GM21423 (cell line): ENCODE measurements around the gene MAPRE2.
A peak's percentile ranks its signal among the peaks of the same experiment; 100 is the strongest.

ENCODE experiments used
- ATAC-seq: cut with Tn5 transposase; IDR thresholded peaks from one replicate; pipeline ENCODE4 v1.9.1; 2021; ENCODE audit warnings: mild to moderate bottlenecking, moderate library complexity; ENCODE audit not compliant: unreplicated experiment

The MAPRE2 gene

DNA sequence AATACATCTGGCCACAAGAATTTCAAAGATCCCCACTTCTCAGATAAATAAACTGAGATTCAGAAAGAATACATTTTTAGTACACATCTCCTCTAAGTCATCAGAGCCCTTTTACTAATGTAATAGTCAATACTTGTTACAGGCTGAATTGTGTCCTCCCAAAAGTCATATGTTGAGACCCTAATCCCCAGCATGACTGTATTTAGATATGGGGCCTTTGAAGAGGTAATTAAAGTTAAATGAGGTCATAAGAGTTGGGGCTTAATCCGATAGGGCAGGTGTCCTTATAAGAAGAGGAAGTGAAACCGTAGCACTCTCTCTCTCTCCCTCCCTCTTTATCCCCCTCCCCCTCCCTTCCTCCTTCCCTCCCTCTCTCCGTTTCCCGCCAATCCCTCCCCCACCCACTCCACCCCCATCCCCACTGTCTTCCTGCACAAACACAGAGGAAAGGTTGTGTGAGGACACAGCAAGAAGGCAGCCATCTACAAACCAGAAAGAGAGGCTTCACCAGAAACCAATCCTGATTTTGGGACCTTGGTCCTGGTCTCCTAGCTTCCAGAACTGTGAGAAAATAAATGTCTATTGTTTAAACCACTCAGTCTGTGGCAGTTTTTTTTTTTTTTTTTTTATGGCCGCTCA, 133.0 kb downstream of the MAPRE2 start:
- ATAC-seq = peak; percentile 89

DNA sequence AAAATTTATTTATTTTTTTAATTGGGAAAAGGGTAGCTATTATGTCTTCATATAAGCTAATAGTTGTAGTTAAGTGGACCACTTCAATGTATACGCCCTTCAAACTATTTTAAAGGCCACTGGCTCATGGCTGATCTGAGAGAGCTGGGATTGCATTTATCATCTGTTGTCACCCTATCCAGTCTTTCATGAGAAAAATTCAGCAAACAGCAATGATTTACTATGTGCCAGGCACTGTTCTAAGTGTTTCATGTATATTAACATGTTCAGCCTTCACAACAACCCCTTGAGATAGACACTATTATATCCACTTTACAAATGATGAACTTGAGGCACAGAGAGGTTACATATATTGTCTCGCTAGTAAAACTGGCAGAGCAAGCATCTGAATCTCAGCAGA, 133.5 kb downstream of the MAPRE2 start:
- ATAC-seq = no peak

- ATAC-seq = no peak
Measured at GRCh38 chr18:35176925-35177324, 135.7 kb downstream of the MAPRE2 start.

- no peak for ATAC-seq
Measured at GRCh38 chr18:35178260-35178659, 137.0 kb downstream of the MAPRE2 start.

DNA sequence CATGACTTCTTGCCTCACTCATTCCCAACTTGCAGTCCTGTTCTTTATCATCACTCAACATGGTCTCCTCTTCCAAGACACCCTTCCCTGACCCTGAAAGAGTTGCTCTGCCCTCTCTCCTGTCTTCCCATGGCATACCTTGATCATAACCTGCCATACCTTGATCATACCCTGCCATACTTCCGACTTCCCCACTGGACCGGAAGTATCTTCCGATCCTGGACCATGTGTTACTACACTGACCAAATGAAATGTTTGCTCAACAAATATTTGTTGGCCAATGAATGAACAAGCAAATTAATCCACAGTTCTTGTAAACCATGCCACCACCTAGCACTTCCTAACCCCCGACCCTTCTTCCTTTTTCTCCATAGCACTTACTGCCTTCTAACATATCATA, 138.7 kb downstream of the MAPRE2 start:
- no peak for ATAC-seq

GRCh38 chr18:35180455-35180854, 139.2 kb downstream of the MAPRE2 start:
- no peak for ATAC-seq

DNA sequence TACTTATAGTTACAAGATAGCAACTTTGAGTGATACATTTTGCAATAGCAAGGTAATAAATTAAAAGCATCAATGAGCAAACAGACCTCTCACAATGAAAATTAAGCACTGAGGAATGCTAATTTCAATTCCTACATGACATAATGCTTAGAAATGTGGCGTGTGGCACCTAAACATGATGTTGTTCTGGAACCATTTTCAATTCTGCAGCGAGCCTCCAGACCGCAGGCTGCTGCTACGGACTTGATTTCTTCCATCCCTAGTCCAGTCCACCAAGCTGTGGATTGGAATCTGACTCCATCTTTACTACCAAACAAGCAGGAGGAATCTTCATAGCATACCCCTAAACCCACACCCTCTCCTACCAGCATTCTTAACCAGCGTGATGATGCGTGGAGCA, 140.9 kb downstream of the MAPRE2 start:
- ATAC-seq = no peak

DNA sequence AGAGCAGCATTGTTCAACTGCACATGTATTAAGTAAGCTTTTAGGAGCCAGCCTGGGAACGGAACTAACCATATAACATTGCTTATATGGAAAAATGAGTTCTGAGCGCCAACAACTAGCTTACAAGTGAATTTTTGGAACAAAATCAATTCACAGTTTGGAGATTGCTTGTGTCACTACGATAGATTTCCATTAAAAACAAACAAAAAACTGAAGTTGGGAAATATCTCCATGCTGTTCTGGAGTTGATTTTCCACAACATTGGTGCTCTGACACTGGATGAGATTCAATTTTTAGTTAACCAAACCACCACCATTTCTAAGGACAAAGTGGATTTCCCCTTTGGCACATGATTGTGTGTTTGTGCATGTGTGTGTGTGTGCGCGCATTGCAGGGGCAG, 142.7 kb downstream of the MAPRE2 start:
- ATAC-seq = no peak

DNA sequence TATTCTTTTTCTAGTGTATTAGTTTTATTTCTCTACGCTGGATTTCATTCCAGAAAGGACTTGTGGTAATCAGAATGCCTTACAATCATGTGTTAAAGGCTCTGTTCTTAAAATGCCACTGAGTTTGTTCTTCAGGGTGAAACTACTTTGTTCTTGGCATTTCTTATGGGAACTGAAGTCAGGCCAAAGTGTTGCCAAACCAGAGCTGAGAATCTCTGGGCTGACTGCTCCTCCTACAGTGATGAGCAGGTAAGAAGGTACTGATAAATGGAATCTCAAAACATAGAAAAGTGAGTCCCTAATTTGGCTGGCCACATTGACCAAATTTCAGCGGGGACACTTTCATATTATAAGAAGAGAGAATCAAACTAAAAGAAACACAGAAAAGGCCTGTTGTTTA, 144.6 kb downstream of the MAPRE2 start:
- no peak for ATAC-seq

GRCh38 chr18:35186291-35187034, 145.2 kb downstream of the MAPRE2 start:
- no peak for ATAC-seq

- no peak for ATAC-seq
Measured at GRCh38 chr18:35189510-35189909, 148.3 kb downstream of the MAPRE2 start.

- no peak for ATAC-seq
Measured at GRCh38 chr18:35190948-35191697, 149.9 kb downstream of the MAPRE2 start.

GRCh38 chr18:35191698-35192025, 150.4 kb downstream of the MAPRE2 start:
- ATAC-seq = no peak

GRCh38 chr18:35192415-35192814, 151.2 kb downstream of the MAPRE2 start:
- ATAC-seq = no peak
